GM21619 (cell line): ENCODE measurements around the gene MPPED1.

Source experiments
- ATAC-seq: cut with Tn5 transposase; IDR thresholded peaks from one replicate; pipeline ENCODE4 v1.9.1; 2021; ENCODE audit not compliant: unreplicated experiment

The MPPED1 gene

GRCh38 chr22:43392385-43392989, 19.3 kb upstream of the MPPED1 start:
- ATAC-seq = no peak

- no peak for ATAC-seq
Observed at GRCh38 chr22:43393132-43393843, 18.5 kb upstream of the MPPED1 start.

GRCh38 chr22:43393844-43394474, 17.9 kb upstream of the MPPED1 start:
- no peak for ATAC-seq

- ATAC-seq = no peak
Observed at GRCh38 chr22:43395086-43395695, 16.6 kb upstream of the MPPED1 start.

- ATAC-seq = no peak
Observed at GRCh38 chr22:43396321-43396933, 15.4 kb upstream of the MPPED1 start.

- ATAC-seq = no peak
Observed at GRCh38 chr22:43396934-43397457, 14.8 kb upstream of the MPPED1 start.

GRCh38 chr22:43397766-43398165, 14.0 kb upstream of the MPPED1 start:
- no peak for ATAC-seq

- ATAC-seq = no peak
Observed at GRCh38 chr22:43398246-43398645, 13.6 kb upstream of the MPPED1 start.

- ATAC-seq = no peak
Observed at GRCh38 chr22:43398910-43399309, 12.9 kb upstream of the MPPED1 start.

- ATAC-seq = no peak
Observed at GRCh38 chr22:43399338-43399979, 12.4 kb upstream of the MPPED1 start.

- ATAC-seq = no peak
Observed at GRCh38 chr22:43399980-43400358, 11.8 kb upstream of the MPPED1 start.

- ATAC-seq = no peak
Observed at GRCh38 chr22:43400449-43400848, 11.4 kb upstream of the MPPED1 start.

GRCh38 chr22:43401233-43401632, 10.6 kb upstream of the MPPED1 start:
- no peak for ATAC-seq

GRCh38 chr22:43401661-43402060, 10.2 kb upstream of the MPPED1 start:
- ATAC-seq = no peak

- ATAC-seq = no peak
Observed at GRCh38 chr22:43402128-43402527, 9.7 kb upstream of the MPPED1 start.

GRCh38 chr22:43404673-43405385, 7.0 kb upstream of the MPPED1 start:
- ATAC-seq = no peak

GRCh38 chr22:43406186-43406790, 5.5 kb upstream of the MPPED1 start:
- no peak for ATAC-seq

- ATAC-seq = no peak
Observed at GRCh38 chr22:43407591-43407990, 4.2 kb upstream of the MPPED1 start.

- ATAC-seq = no peak
Observed at GRCh38 chr22:43408009-43408408, 3.8 kb upstream of the MPPED1 start.

GRCh38 chr22:43409046-43409445, 2.8 kb upstream of the MPPED1 start:
- ATAC-seq = no peak
